ENCODE results near the gene TAS1R1.

Gene TAS1R1

DNA sequence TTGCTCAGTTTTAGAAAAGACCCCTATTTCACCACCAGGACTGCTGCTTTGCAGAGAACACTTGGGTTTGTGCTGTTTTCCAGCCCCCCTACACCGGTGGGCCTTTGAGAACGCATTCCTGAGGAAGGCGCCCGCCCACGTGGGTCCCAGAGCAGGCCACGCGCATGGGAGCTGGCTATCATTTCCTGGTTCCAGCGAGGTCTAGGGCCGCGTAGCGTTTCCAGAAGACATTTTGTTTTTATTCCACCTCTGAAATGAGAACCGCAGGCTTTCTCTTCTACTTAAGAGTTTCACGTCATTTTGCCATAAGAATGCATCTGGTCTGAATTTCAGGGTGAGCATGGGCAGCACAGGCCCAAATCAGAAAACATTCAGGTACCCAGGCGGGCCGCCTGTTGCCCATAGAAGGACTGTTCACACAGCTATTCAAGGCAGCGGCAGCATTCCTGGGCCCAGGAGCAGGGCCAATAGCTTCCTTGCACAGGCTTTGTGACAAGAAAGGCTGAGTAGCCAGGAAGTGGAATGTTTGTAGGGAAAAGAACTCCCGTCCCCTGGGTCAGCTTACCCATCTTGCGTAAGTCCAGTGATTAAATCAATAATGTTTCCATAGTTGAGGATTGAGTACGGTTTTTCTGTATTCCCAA is 48.9 kb downstream of the TAS1R1 start:
- no peak for DNase-seq (ENCODE audit: low read depth in 2 of 2)

DNA sequence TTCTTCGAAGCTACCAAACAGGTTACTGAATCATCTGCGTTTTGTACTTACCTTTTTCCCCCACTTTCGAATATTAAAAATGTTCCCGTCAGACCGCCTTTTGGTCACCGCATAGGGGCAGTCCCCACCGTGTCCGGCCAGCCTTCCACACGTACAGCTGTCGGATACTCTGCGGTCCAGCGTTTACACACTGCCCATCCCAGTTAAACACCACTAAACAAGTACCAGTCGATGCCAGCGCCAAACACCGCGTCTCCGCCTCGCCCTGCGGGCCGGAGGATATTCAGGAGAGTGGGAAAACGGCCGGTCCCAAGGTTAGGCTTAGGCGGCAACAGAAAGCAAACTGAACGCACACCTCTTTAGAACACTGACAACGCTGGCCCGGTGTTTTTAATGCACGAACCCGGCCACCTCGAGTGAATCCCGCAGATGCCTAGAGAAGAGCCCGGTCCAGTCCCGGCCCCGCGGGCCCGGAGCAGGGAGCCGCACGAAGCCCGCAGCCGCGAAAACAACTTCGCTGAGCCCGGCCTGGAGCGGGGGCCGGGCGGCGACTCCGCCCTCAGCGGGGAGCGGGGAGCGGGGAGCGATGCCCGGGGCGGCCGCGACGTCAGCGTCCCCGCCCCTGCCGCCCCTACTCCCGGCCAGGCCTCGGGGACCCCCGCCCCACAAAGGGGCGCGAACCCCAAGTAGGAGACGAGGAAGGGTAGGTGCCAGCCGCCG is 57.7 kb downstream of the TAS1R1 start:
- no peak for DNase-seq (ENCODE audit: low read depth in 2 of 2)

DNA sequence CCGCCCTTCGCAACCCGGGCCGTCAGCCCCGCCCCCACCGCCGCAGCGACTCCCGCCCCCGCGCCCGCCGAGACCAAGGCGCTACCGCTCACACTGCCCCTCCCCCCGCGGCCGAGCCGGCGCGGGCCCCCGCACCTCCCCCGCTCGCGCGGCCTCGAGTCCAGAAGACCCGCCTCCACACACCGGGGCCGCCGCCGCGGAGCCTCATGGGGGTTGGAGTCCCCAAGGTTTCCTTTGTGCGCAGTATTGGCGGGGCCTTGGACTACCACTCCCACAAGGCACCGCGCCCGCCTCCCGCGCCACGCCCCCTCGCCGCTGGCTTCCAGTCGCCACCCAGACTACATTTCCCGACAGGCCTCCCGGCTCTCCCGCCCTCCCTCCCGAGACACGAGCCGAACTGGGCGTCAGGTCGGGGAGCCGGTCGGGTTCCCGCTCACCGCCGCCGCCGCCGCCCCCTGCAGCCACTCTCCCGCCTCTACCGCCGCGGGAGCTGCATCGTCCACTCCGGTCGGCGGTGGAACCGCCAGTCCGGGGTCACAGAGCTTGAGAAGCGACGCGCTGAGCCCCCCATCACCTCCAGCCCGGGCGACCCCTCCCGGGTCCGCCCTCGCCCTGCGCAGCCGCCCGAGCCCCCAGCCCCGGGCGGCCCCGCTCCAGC is 58.4 kb downstream of the TAS1R1 start, which contains the start of gene PHF13:
PHF13 (plus strand) TSS at position 371 of the 658 bp plus-strand sequence. CDS start 336 bp downstream, outside the sequence.
- peak; percentile 99 for DNase-seq (ENCODE audit: low read depth in 2 of 2)

DNA sequence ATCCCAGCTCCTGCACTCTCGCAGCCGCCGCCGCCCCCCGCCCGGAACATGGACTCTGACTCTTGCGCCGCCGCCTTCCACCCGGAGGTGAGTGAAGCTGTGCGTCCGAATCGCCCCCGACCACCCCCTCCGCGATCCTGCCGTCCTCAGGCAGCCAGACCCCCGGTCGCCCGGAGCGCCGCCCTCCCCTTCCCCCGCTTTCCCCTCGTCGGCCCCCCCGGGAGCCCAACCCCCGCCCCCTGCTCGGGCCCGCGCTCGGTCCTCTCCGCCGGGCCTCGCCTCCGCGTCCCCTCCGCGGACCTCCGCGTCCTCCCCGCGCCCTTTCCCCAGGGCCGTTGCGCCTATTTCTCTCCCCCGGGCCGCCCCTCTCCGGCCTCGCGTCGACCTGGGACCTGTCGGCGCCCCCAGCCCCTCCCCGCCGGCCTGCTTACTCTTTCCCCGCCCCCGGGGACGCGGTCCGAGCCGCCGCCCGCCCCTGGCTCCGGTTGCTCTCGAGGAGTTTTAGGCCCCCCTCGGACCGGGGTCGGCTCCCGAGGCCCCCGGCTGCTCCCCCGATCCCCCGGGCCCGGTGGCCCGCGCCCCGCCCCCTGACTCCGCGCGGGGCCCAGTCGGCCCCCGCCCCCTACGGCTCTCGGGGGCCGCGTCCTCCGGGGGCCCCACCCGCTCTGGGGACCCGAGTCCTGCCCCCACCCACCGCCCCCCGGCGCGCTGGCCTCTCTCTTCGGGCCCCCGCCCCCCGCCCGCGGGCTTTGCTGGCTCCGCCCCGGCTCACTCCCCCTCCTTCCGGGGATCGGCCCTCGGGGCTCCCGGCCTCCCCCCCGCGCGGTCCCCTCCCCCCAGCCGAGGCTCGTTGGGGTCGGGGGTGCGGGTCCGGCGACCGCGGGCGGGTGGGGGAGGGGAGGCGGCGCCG is 59.2 kb downstream of the TAS1R1 start:
- no peak for DNase-seq (ENCODE audit: low read depth in 2 of 2)

DNA sequence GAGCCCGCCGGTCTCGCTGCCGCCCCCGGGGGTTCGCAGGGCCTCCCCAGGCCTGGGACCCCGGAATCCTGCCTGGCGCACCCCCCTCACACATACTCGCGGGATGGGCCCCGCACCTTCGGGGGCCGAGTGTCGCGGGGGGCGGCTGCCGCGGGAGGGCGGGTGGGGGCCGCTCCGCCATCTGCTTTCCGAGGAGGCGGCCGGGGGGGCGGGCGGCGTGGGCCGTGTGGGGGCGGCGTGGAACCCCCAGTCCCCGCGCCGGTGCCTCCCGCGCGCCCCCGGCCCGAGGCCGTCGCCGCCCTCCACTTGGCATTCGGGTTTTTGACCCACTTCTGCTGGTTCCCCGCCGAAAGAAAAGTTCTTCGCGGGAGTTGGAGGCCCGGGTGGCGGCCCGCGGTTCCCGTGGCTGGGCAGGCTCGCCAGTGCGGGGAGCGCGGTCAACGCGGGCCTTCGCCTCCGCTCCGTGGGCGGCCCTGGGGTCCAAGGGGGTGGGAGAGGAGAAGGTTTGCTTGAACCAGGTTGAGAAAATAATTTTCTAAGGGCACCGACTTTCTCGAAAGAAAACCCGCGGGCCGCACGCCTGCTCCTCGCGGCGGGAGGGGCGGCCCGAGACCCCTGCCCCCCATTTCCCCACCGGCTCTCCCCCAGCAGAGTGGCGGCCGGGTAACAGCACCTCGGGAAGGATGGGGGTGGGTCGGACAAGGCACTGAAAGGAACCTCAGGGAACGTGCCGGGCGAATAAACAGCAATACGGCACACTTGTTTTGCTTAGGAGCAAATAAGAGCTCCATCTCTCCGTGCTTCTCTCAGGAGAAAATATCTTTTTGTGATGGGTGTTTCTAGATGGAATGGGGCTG is 60.0 kb downstream of the TAS1R1 start:
- no peak for DNase-seq (ENCODE audit: low read depth in 2 of 2)

DNA sequence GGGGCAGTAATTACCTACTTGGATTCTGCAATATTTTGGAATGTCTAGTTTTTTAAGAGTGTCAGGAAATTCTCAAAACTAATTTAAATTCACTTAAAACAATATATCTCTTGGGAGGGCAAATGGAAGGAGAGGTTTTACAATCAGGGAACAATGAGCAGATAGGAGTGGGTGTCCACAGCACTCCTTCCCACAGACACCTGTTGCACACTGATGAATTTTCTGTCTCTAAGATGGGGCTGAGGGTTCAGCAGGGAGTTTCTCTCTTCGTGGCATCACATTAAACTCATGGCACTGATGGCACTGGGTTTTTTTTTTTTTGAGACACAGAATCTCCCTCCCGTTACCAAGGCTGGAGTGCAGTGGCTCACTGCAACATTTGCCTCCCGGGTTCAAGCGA is 63.9 kb downstream of the TAS1R1 start:
- no peak for DNase-seq (ENCODE audit: low read depth in 2 of 2)

DNA sequence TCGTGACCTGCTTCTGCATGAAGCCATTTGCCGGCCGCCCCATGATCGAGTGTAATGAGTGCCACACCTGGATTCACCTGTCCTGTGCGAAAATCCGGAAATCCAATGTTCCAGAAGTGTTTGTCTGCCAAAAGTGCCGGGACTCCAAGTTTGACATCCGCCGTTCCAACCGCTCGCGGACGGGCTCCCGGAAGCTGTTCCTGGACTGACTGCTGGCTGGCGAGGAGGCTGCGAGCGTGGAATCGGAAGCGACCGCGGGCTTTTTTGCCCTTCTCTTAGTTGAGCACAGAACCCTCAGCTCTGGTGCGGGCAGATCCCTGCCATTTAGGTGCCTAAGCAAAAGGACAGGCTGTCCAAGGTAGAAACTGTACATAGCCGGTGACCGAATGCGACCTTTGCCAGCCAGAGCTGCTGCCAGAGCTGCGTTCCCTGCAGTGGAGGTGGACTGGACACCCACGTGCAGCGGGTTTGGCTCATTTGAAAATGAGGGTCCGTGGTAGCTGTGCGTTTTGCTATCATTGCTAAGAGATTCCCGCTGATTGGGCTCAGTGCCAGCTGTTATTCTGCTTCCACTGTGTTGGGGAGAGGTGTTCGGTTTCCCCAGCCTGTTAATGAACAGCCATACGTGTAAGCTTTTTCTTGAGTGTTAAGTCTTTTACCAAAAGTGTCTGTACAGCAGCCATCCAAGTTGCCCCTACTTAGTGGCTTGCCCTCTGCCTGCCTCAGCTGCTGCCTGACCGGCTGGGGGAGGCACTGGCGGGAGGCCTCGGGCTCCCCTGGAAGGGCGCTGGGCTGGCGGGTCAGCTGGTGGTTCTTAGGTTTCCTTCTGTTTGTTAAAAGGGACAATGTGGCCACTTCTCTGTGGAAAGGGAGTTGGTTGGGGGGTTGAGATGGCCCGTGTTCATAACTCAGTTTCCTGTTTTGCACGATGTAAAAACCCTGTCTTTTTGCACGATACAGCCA is 66.6 kb downstream of the TAS1R1 start:
- DNase-seq (ENCODE audit: low read depth in 2 of 2) = no peak

DNA sequence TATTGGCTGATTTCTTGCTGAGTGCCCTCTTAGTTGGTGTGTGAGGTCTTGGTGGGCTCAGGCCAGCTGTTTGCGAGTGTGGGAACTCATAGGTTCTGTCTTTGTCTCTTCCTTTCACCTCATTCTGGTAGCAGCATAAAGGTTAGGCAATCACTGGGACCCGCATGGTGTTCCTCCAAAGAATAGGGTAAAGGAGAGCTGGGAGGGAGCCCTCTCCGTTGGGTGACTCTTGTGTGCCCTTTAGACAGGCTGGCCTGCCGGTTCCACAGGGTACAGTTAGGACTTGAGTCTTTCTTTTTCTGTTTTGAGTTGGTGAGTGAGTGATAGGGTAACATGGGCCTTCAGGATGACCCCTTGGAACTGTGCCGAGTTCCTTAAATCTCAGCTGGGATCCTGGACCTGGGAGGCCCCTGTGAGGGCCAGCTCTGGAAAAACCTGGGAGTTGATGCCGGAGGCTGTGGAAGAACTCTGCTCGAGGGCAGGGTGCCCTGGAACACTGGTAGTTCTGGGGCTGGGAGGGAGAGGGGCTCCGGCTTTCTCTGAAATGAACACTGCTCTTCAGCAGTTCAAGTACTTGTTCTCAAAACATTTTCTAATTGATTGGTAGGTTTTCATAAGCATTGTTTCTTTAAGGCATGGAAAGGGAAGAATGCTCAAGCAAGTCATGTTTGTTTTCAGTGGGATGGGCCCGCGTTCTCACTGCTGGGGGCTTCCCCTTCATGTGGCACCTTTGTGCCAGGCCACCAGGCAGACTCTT is 67.5 kb downstream of the TAS1R1 start:
- no peak for DNase-seq (ENCODE audit: low read depth in 2 of 2)

DNA sequence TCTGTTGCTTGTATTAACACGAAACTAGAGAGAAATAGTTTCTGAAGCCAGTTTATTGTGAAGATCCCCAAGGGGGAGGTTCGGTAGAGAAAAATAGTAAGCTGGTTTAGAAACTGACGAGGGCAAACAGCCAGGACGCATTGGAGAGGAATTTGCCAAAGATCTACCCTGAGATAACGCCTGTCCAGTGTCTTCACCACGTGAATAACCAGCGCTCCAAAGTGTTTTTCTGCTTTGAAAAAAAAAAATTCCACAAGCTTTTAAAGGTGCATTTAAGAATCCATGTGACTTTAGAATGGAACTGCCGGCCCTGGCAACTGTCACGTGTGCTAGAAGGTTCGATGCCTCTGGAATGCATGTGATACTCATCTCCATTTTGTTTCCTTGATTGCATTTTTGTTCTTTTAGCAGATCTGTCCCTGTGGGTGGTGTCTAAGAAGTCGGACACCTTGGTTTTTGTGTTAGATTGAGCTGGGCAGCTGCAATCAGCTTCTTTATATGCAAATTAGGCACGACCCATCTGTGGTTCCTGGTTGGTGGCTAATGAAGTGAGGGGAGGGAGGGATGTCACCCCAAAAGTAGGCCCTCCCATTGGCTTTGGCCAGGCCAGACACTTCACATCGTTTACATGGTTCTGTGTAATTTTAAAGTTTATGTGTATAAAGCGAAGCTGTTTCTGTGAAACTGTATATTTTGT is 68.3 kb downstream of the TAS1R1 start:
- DNase-seq (ENCODE audit: low read depth in 2 of 2) = no peak

DNA sequence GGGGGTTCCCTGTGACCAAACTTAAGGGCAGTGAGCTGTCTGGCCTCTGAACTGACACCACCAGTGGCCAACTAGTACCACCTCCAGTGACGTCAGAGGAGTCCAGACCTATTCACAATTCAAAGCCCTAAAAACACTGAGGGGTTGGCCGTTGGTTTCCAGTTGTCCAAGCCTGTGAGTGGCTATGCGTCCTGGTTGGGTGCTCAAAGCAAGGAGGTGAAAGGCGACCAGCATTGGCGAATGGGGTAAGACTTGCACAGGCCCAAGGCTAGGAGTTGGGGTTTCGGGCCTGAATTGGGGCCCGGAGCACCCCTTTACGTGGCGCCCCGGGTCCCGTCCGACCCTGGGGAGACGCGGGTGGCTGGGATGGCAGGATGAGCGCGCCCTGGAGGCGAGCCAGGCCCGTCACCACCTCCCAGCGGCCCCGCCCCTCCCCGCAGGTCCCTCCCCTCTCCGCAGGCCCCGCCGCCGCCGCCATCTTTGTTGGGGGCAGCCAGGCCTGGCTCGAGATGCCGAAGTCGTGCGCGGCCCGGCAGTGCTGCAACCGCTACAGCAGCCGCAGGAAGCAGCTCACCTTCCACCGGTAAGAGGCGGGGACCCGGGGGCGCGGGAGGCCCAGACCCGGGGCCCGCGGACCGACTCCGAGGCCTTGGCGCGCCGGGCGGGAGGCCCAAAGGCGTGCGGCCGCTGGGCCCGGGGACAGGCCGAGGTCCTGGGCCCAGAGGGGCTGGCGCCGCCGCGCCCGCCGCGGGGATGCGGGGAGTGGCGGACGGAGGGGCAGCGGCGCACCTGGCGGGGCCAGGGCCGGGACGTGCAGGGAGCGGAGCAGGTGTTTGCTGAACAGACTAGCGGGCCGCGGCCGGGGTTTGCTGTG is 69.8 kb downstream of the TAS1R1 start, which contains the start of gene THAP3:
THAP3 (plus strand) TSS at position 159 of the 874 bp plus-strand sequence; CDS start at position 510, 351 bp downstream.
- peak; percentile 74 to 80 for DNase-seq (ENCODE audit: low read depth in 2 of 2)

DNA sequence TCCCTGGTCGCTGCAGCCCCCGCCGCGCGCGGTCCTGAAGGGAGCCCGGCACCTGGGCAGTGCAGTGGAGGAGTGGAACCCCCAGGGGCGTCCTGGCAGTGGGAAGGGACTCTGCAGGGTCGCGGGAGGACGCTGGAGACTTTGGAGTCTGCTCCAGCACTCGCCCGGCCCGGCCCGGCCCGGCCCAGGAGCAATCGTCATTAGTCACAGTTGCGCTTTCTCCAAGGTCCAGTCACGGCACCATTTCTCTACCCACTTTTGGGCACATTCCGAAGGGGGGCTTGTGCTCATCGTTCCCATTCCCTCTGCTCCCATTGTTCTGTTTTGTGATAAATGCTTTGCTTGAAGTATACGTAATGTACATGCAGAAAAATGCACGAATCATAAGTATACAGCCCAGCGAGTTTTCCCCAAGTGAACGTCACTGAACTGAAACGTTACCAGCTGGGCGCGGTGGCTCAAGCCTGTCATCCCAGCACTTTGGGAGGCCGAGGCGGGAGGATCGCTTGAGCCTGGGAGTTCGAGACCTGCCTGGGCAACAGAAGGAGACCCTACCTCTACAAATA is 70.6 kb downstream of the TAS1R1 start:
- no peak for DNase-seq (ENCODE audit: low read depth in 2 of 2)

DNA sequence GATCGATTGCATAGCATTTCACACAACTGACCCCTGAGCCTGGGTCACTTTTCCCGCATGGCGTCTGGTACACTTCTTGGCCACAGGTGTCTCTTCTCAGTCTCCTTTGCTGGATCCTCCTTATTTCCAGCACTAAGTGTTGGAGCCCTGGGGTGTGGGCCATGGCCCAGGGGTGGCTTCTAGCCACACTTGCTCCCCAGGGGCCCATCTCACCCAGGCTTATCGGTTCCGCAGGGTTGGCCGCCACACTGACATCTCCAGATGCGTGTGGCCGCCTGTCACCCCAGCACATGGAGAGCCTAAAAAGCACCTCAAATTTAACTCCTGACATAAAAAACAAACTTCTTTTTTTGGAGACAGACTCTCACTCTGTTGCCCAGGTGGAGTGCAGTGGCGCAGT is 71.9 kb downstream of the TAS1R1 start:
- DNase-seq (ENCODE audit: low read depth in 2 of 2) = no peak

DNA sequence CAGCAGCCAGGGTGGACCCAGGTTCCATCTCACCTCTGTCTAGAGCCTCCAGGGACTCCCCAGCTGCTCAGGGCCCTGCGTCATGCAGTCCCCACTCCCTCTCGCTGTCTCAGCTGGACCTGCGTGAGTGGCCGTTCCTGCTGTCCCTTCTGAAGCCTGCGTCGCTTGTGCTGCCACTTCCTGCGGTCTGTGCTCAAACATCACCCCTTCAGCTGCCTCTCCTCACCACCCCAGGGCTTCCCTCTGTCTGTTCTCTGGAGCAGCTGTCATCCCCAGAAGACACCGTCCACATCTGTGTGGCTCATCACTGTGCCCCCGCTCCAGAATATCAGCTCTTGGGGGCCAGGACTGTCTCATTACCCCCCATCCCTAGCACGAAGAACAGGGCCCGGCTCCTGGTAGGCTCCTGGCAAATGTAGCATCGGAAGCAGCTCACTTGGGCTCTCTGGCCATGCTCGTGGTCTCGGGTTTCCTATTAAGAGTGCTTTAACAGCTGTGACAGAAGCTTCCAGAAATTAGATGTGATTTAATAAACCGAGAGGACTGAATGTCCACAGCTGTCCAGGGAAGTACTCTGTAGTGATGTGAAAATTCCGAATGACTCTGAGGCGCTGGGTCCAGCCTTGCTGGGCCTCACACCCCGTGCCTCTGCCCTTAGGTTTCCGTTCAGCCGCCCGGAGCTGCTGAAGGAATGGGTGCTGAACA is 72.9 kb downstream of the TAS1R1 start:
- no peak for DNase-seq (ENCODE audit: low read depth in 2 of 2)

DNA sequence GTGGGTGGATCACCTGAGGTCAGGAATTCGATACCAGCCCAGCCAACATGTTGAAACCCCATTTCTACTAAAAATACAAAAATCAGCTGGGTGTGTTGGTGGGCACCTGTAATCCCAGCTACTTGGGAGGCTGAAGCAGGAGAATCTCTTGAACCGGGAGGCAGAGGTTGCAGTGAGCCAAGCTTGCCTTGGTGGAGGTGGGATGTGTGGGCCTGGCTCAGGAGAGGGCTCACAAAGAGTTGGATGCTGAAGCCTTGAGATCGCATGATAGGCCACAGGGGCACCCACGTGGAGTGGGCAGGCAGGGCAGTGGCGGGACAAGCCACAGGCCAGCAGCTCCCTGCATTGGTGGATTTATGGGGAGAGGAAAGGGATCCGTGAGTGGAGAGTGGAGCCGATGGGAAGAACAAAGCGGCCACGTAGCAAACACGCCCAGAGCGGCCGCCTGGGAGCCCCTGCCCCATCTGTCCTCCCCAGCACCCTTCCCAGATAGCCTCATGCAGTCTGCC is 73.9 kb downstream of the TAS1R1 start:
- no peak for DNase-seq (ENCODE audit: low read depth in 2 of 2)
